ENCODE data around the gene ERN1.

GRCh38 chr17:64064331-64064730, 65.6 kb downstream of the ERN1 start:
- TF ChIP-seq, protein P1, sequence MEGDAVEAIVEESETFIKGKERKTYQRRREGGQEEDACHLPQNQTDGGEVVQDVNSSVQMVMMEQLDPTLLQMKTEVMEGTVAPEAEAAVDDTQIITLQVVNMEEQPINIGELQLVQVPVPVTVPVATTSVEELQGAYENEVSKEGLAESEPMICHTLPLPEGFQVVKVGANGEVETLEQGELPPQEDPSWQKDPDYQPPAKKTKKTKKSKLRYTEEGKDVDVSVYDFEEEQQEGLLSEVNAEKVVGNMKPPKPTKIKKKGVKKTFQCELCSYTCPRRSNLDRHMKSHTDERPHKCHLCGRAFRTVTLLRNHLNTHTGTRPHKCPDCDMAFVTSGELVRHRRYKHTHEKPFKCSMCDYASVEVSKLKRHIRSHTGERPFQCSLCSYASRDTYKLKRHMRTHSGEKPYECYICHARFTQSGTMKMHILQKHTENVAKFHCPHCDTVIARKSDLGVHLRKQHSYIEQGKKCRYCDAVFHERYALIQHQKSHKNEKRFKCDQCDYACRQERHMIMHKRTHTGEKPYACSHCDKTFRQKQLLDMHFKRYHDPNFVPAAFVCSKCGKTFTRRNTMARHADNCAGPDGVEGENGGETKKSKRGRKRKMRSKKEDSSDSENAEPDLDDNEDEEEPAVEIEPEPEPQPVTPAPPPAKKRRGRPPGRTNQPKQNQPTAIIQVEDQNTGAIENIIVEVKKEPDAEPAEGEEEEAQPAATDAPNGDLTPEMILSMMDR (IDR thresholded peaks at IDR 0.05; ENCODE audit: low read depth, low read length) = no peak
- TF ChIP-seq POLR2A (IDR thresholded peaks at IDR 0.05; ENCODE audit: extremely low read depth, insufficient read length) = no peak

All from NB4 (cell line).